Activated CD4-positive, alpha-beta T cell treated with anti-CD3 and anti-CD28 coated beads for 36 hours (primary cell): ENCODE measurements around the gene EIF3K. TPM values are rescaled to one million over a fixed set of nuclear protein-coding genes. Genes with fewer than 3 reads are reported as not detected.

Source experiments
- ATAC-seq: fragments of 200-7000 bp; cut with Tn5 transposase; one replicate; pipeline ENCODE4 v1.10.0; 2021; ENCODE audit warnings: mild to moderate bottlenecking, moderate library complexity
- CTCF ChIA-PET: fragments of 350-600 bp; sonication (Branson Sonifier 250); formaldehyde crosslinking; loops from one replicate; lab custom pipeline; 2021; ENCODE audit warnings: antibody characterized with exemption; lab: Charles Lee
- POLR2A ChIA-PET: fragments of 350-600 bp; sonication (Branson Sonifier 250); formaldehyde crosslinking; loops from one replicate; lab custom pipeline; 2021; ENCODE audit warnings: antibody characterized with exemption, inconsistent platforms; lab: Charles Lee
- DNase-seq: peaks from one replicate; pipeline ENCODE4 v3.0.0-alpha.2; 2020
- H3K27ac Mint-ChIP-seq: one replicate; pipeline ENCODE4 v1.8.0; 2021; ENCODE audit warnings: mixed read lengths
- H3K27me3 Mint-ChIP-seq: one replicate; pipeline ENCODE4 v1.8.0; 2021; ENCODE audit warnings: mixed read lengths
- H3K36me3 Mint-ChIP-seq: one replicate; pipeline ENCODE4 v1.8.0; 2021; ENCODE audit warnings: low read depth, mixed read lengths
- H3K4me1 Mint-ChIP-seq: one replicate; pipeline ENCODE4 v1.8.0; 2021; ENCODE audit warnings: mixed read lengths
- H3K4me3 Mint-ChIP-seq: one replicate; pipeline ENCODE4 v1.8.0; 2021; ENCODE audit warnings: mild to moderate bottlenecking, moderate library complexity, mixed read lengths
- H3K9me3 Mint-ChIP-seq: one replicate; pipeline ENCODE4 v1.8.0; 2021; ENCODE audit warnings: low read depth, mixed read lengths
- intact Hi-C, 2 experiments: fragments of 100-400 bp; cut with DNase I in 1 of 2; cut with micrococcal nuclease in 1 of 2; formaldehyde crosslinking; loops; one replicate each; pipeline versions ENCODE4 v1.14.2 to v1.15.1; 2022 to 2024; cut with DNase I, micrococcal nuclease
- total RNA-seq, 2 experiments: library from RNA; stranded (reverse); gene quantifications; one replicate each; pipeline ENCODE4 v1.2.3, GENCODE V29; 2021

EIF3K gene
- total RNA-seq, 2 experiments from 2014 or later, result 269 to 297 TPM

GRCh38 chr19:38666663-38667511 lies 47.9 kb downstream of the EIF3K start:
- Mint-ChIP-seq H3K9me3 (no peaks in the 10 kb centered on the region), H3K36me3 (peaks cover 16% of the 10 kb centered on the region), H3K27me3 (peaks cover 7% of the 10 kb centered on the region), H3K27ac (peak overlapping the region; percentile 75), H3K4me3 (no peak overlapping the region), H3K4me1 (peaks cover 77% of the 10 kb centered on the region)
- CTCF ChIA-PET, result interaction anchor here (0.5 to 1.1 kb wide), 3 partner anchors 22 to 481 kb away, joined by 3 read pairs; no protein-coding TSS in a partner anchor
- DNase-seq (peak; percentile 46), ATAC-seq (peak; percentile 88)
- intact Hi-C loops, result no loop called here
- POLR2A ChIA-PET, result no interaction called here

- ChIA-PET POLR2A (no interaction called here), CTCF (interaction anchor here (0.5 to 1.1 kb wide), 2 partner anchors 22 to 33 kb away, joined by 3 read pairs; no protein-coding TSS in a partner anchor)
- Mint-ChIP-seq H3K4me3 (no peak overlapping the region), H3K27me3 (peaks cover 7% of the 10 kb centered on the region), H3K4me1 (peaks cover 70% of the 10 kb centered on the region), H3K36me3 (peaks cover 17% of the 10 kb centered on the region), H3K9me3 (no peaks in the 10 kb centered on the region), H3K27ac (peak overlapping the region; percentile 55)
- DNase-seq (no peak), ATAC-seq (no peak)
- intact Hi-C loops, result no loop called here
Observed at GRCh38 chr19:38667661-38668171, 48.7 kb downstream of the EIF3K start.

- Mint-ChIP-seq H3K4me1 (peaks cover 59% of the 10 kb centered on the region), H3K36me3 (peaks cover 20% of the 10 kb centered on the region), H3K4me3 (no peak overlapping the region), H3K27ac (peak overlapping the region; percentile 63), H3K27me3 (peaks cover 2% of the 10 kb centered on the region), H3K9me3 (no peaks in the 10 kb centered on the region)
- ATAC-seq, result peak; percentile 27
- POLR2A ChIA-PET, result no interaction called here
- CTCF ChIA-PET, result interaction anchor here (0.6 to 3.1 kb wide), 5 partner anchors 10 to 267 kb away, joined by 3 to 12 read pairs (median 3); partner anchors contain the start of gene FAM98C
- peak; percentile 53 for DNase-seq
- intact Hi-C loops, result no loop called here
Observed at GRCh38 chr19:38669552-38669951, 50.6 kb downstream of the EIF3K start.

- ChIA-PET CTCF (interaction anchor here (0.6 to 3.1 kb wide), 6 partner anchors 11 to 70 kb away, joined by 3 to 12 read pairs (median 3); no protein-coding TSS in a partner anchor), POLR2A (interaction anchor here (0.5 to 0.6 kb wide), 2 partner anchors 14 to 743 kb away, joined by 4 to 7 read pairs; no protein-coding TSS in a partner anchor)
- Mint-ChIP-seq H3K4me3 (no peak overlapping the region), H3K36me3 (peaks cover 18% of the 10 kb centered on the region), H3K4me1 (peaks cover 66% of the 10 kb centered on the region), H3K27ac (no peak overlapping the region), H3K27me3 (peaks cover 2% of the 10 kb centered on the region), H3K9me3 (no peaks in the 10 kb centered on the region)
- ATAC-seq (no peak), DNase-seq (no peak)
- intact Hi-C loops, result no loop called here
Observed at GRCh38 chr19:38670921-38671398, 52.0 kb downstream of the EIF3K start.

GRCh38 chr19:38671654-38672053 lies 52.7 kb downstream of the EIF3K start:
- ChIA-PET CTCF (interaction anchor here (1.7 kb wide), 1 partner anchor 37 kb away, joined by 4 read pairs; no protein-coding TSS in a partner anchor), POLR2A (no interaction called here)
- peaks cover 2% of the 10 kb centered on the region for H3K27me3 Mint-ChIP-seq
- H3K27ac Mint-ChIP-seq, result no peak overlapping the region
- no peak overlapping the region for H3K4me3 Mint-ChIP-seq
- peaks cover 66% of the 10 kb centered on the region for H3K4me1 Mint-ChIP-seq
- no peaks in the 10 kb centered on the region for H3K9me3 Mint-ChIP-seq
- ATAC-seq, result no peak
- intact Hi-C loops, result no loop called here
- no peak for DNase-seq
- peaks cover 18% of the 10 kb centered on the region for H3K36me3 Mint-ChIP-seq

GRCh38 chr19:38673030-38673429 lies 54.0 kb downstream of the EIF3K start:
- ATAC-seq (no peak), DNase-seq (no peak)
- peaks cover 12% of the 10 kb centered on the region for H3K36me3 Mint-ChIP-seq
- H3K4me3 Mint-ChIP-seq, result no peak overlapping the region
- intact Hi-C loops, result no loop called here
- H3K27ac Mint-ChIP-seq, result no peak overlapping the region
- ChIA-PET POLR2A (no interaction called here), CTCF (no interaction called here)
- peaks cover 64% of the 10 kb centered on the region for H3K4me1 Mint-ChIP-seq
- no peaks in the 10 kb centered on the region for H3K9me3 Mint-ChIP-seq
- no peaks in the 10 kb centered on the region for H3K27me3 Mint-ChIP-seq

GRCh38 chr19:38674388-38675171 lies 55.6 kb downstream of the EIF3K start:
- DNase-seq, result no peak
- H3K9me3 Mint-ChIP-seq, result no peaks in the 10 kb centered on the region
- H3K27me3 Mint-ChIP-seq, result no peaks in the 10 kb centered on the region
- ChIA-PET CTCF (interaction anchor here (1.0 kb wide), 1 partner anchor 15 kb away, joined by 3 read pairs; no protein-coding TSS in a partner anchor), POLR2A (no interaction called here)
- no peak overlapping the region for H3K4me3 Mint-ChIP-seq
- H3K36me3 Mint-ChIP-seq, result peaks cover 8% of the 10 kb centered on the region
- no peak overlapping the region for H3K27ac Mint-ChIP-seq
- intact Hi-C loops, result no loop called here
- H3K4me1 Mint-ChIP-seq, result peaks cover 56% of the 10 kb centered on the region
- no peak for ATAC-seq

GRCh38 chr19:38675611-38676010 lies 56.6 kb downstream of the EIF3K start:
- no peaks in the 10 kb centered on the region for H3K9me3 Mint-ChIP-seq
- ATAC-seq, result peak; percentile 65
- no peak overlapping the region for H3K4me3 Mint-ChIP-seq
- peaks cover 10% of the 10 kb centered on the region for H3K36me3 Mint-ChIP-seq
- ChIA-PET CTCF (interaction anchor here (1.0 kb wide), 1 partner anchor 16 kb away, joined by 3 read pairs; no protein-coding TSS in a partner anchor), POLR2A (no interaction called here)
- peaks cover 56% of the 10 kb centered on the region for H3K4me1 Mint-ChIP-seq
- H3K27me3 Mint-ChIP-seq, result no peaks in the 10 kb centered on the region
- peak; percentile 24 for DNase-seq
- no peak overlapping the region for H3K27ac Mint-ChIP-seq
- intact Hi-C loops, result no loop called here

GRCh38 chr19:38676023-38676877 lies 57.3 kb downstream of the EIF3K start:
- Mint-ChIP-seq H3K36me3 (peaks cover 12% of the 10 kb centered on the region), H3K9me3 (no peaks in the 10 kb centered on the region), H3K4me3 (no peak overlapping the region), H3K27ac (no peak overlapping the region), H3K27me3 (no peaks in the 10 kb centered on the region), H3K4me1 (peaks cover 58% of the 10 kb centered on the region)
- CTCF ChIA-PET, result no interaction called here
- DNase-seq, result no peak
- POLR2A ChIA-PET, result no interaction called here
- no peak for ATAC-seq
- intact Hi-C loops, result no loop called here

- Mint-ChIP-seq H3K4me1 (peaks cover 62% of the 10 kb centered on the region), H3K27ac (no peak overlapping the region), H3K36me3 (peaks cover 10% of the 10 kb centered on the region), H3K27me3 (no peaks in the 10 kb centered on the region), H3K9me3 (no peaks in the 10 kb centered on the region), H3K4me3 (no peak overlapping the region)
- intact Hi-C loops, result no loop called here
- DNase-seq (no peak), ATAC-seq (no peak)
- ChIA-PET CTCF (interaction anchor here (1.1 kb wide), 1 partner anchor 10 kb away, joined by 3 read pairs; no protein-coding TSS in a partner anchor), POLR2A (interaction anchor here (0.5 kb wide), 1 partner anchor 13 kb away, joined by 3 read pairs; no protein-coding TSS in a partner anchor)
Observed at GRCh38 chr19:38676878-38677646, 58.1 kb downstream of the EIF3K start.
